SKM-1 (cell line): Measurements from ENCODE around the gene HOXA11.

ENCODE experiments used
- DNase-seq: peaks from one replicate; lab custom pipeline; 2025; ENCODE audit not compliant: unreplicated experiment; lab: John Stamatoyannopoulos, UW

Gene HOXA11

GRCh38 chr7:27138472-27138871 lies 46.6 kb downstream of the HOXA11 start:
- DNase-seq: no peak

GRCh38 chr7:27137640-27138315 lies 47.3 kb downstream of the HOXA11 start:
- DNase-seq: no peak

- DNase-seq: no peak
Observed at GRCh38 chr7:27134392-27134791, 50.6 kb downstream of the HOXA11 start.

- DNase-seq: no peak
Observed at GRCh38 chr7:27133409-27134231, 51.4 kb downstream of the HOXA11 start.

DNA sequence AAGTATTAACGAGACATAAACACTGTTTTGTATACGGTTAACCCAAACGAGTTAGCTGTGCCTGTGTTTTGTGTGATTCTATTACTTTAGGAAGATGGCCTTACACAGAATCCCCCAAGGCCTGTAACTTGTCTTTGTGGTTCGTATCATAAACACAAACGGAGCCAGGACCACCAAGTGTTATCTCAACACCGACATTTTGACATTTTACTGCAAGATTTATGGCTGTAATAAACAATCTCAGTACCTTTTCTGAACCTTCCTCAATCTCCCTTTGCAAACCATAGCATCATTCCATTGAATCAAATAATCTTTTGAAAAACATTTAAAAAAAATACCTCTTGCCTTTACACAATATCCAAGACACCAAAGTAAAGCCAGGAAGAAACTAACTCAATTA lies 52.1 kb downstream of the HOXA11 start:
- DNase-seq: no peak

- no peak for DNase-seq
Observed at GRCh38 chr7:27132214-27132613, 52.8 kb downstream of the HOXA11 start.

DNA sequence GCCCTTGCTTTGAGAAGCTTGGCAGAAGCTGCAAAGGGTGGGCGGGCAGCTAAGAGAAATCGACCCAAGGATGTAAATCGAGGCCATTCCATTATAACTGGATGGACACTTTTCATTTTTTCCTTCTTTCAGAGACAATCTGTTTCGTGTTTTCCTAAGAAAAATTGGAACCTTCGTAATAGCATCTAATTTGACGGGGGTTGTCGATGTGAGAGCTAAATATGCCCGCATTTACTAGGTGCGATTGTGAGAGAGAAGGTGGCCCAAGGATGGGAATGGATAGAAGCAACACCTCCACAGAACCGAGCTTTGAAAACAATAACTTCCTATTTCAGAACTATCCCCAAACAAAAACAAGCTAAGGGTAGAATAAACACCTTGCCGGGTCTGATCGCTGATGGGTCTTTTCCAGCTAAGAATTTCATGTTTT lies 53.6 kb downstream of the HOXA11 start:
- no peak for DNase-seq
